ENCODE measurements around the gene TEX28.

- no peak for TF ChIP-seq CTCF (IDR thresholded peaks at IDR 0.05)
- no peak for TF ChIP-seq POLR2A (IDR thresholded peaks at IDR 0.05; ENCODE audit: low read depth)
- TF ChIP-seq POLR2AphosphoS5 (IDR thresholded peaks at IDR 0.05) = no peak
Measured at GRCh38 chrX:154294791-154295574, at the start of gene TEX28.

Measured in esophagus muscularis mucosa (tissue), 3 donors.